ENCODE measurements around the gene USP11. TPM values are rescaled to one million over a fixed set of nuclear protein-coding genes. Genes with fewer than 3 reads are reported as not detected.
A peak's percentile ranks its signal among the peaks of the same experiment; 100 is the strongest.

USP11 gene
- total RNA-seq, 1 experiment from 2014 or later: 62.0 TPM

DNA sequence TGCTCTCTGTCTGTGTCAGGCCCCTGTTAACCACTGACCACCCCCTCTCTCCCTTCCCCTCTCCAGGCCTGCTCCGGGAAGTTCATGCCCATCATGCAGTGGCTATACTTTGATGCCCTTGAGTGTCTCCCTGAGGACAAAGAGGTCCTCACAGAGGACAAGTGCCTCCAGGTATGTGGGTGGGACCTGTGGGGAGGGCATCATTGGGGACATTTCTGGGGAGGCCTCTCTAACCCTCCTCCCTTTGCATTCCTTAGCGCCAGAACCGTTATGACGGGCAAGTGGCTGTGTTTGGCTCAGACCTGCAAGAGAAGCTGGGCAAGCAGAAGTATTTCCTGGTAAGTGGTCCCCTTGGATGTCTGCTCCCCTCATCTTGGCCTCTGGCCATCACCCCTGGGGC lies 29.9 kb upstream of the USP11 start:
- no peaks in the 10 kb centered on the region for H3K4me1 ChIP-seq (ENCODE audit: control insufficient read depth in 1 of 2, insufficient read depth in 2 of 2, low read length in 2 of 2)
- TF ChIP-seq TCF7L2 (IDR thresholded peaks at IDR 0.05; ENCODE audit: borderline replicate concordance, extremely low read depth, insufficient read depth, insufficient read length) (no peak), YY1 (IDR thresholded peaks at IDR 0.05; ENCODE audit: extremely low read depth, insufficient replicate concordance, low read depth, low read length) (no peak), ZFX (IDR thresholded peaks at IDR 0.05) (no peak), RAD21 (IDR thresholded peaks at IDR 0.05; ENCODE audit: low read depth) (no peak), SIN3A (IDR thresholded peaks at IDR 0.05; ENCODE audit: low read depth) (no peak), POLR2A (IDR thresholded peaks at IDR 0.05; ENCODE audit: borderline replicate concordance, extremely low read depth, insufficient read depth, insufficient read length) (no peak), EZH2phosphoT487 (IDR thresholded peaks at IDR 0.05; ENCODE audit: borderline replicate concordance) (no peak), FOSL1 (IDR thresholded peaks at IDR 0.05; ENCODE audit: low read depth) (no peak), ZNF274 (IDR thresholded peaks at IDR 0.05; ENCODE audit: low read depth, low read length) (no peak), CEBPB (IDR thresholded peaks at IDR 0.05; ENCODE audit: low read depth) (no peak)
- TF ChIP-seq, protein P1, sequence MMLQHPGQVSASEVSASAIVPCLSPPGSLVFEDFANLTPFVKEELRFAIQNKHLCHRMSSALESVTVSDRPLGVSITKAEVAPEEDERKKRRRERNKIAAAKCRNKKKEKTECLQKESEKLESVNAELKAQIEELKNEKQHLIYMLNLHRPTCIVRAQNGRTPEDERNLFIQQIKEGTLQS (IDR thresholded peaks at IDR 0.05): no peak
- TF ChIP-seq, protein P2, sequence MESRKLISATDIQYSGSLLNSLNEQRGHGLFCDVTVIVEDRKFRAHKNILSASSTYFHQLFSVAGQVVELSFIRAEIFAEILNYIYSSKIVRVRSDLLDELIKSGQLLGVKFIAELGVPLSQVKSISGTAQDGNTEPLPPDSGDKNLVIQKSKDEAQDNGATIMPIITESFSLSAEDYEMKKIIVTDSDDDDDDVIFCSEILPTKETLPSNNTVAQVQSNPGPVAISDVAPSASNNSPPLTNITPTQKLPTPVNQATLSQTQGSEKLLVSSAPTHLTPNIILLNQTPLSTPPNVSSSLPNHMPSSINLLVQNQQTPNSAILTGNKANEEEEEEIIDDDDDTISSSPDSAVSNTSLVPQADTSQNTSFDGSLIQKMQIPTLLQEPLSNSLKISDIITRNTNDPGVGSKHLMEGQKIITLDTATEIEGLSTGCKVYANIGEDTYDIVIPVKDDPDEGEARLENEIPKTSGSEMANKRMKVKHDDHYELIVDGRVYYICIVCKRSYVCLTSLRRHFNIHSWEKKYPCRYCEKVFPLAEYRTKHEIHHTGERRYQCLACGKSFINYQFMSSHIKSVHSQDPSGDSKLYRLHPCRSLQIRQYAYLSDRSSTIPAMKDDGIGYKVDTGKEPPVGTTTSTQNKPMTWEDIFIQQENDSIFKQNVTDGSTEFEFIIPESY (IDR thresholded peaks at IDR 0.05; ENCODE audit: extremely low read depth, insufficient replicate concordance, low read length): no peak
- no peak for DNase-seq (ENCODE audit: low read depth, low spot score)
- no peak overlapping the region for H3K4me3 ChIP-seq (replicated peaks in 1 of 2; ENCODE audit: low read depth in 1 of 2, low read length in 2 of 2)
- no peak overlapping the region for H3K27ac ChIP-seq (ENCODE audit: low read depth, low read length)
- intact Hi-C loops (cut with micrococcal nuclease): no loop called here
- H4K20me1 ChIP-seq (ENCODE audit: insufficient read depth): no peaks in the 10 kb centered on the region
- TSS peak; percentile 12 for BruUV-seq (replicated peaks)
- no peaks in the 10 kb centered on the region for H3K9me2 ChIP-seq (ENCODE audit: insufficient read depth)
- RAD21 ChIA-PET (ENCODE audit: low non-redundant PET in 1 of 2, low total read pairs in 2 of 2, uncharacterized antibody in 2 of 2, unreplicated experiment in 2 of 2): no interaction called here
- POLR2A ChIA-PET: no interaction called here
- H3K9me3 ChIP-seq (ENCODE audit: control insufficient read depth in 1 of 2, insufficient read depth in 1 of 2, low read depth in 1 of 2, low read length in 2 of 2): no peaks in the 10 kb centered on the region
- H3K9ac ChIP-seq (ENCODE audit: low read length): no peak overlapping the region
- peaks cover 32% of the 10 kb centered on the region for H3K79me2 ChIP-seq (ENCODE audit: insufficient read depth, low read length)
- no peaks in the 10 kb centered on the region for H3K27me3 ChIP-seq (ENCODE audit: insufficient read depth, low read length)
- H3K36me3 ChIP-seq (ENCODE audit: control insufficient read depth in 1 of 2, insufficient read depth in 2 of 2, low read length in 2 of 2): peaks cover 34 to 54% of the 10 kb centered on the region in 2 experiments
- no peak overlapping the region for H3K4me2 ChIP-seq (ENCODE audit: low read length)
- no peak for ATAC-seq
- CTCF ChIA-PET: no interaction called here
- no peak overlapping the region for H2AFZ ChIP-seq (ENCODE audit: low read depth, low read length, poor library complexity, severe bottlenecking)
